Endothelial cell of umbilical vein (primary cell): Measurements from ENCODE around the gene ITIH5. TPM values are rescaled to one million over a fixed set of nuclear protein-coding genes. Genes with fewer than 3 reads are reported as not detected.

Experiments
- BruUV-seq: library from RNA; stranded (reverse); fragments of 400-500 nt; replicated peaks from 2 replicates; lab custom pipeline; 2021; lab: Mats Ljungman, UMichigan
- CTCF ChIA-PET: fragments of 300-600, 350-600 bp; sonication (Branson Sonifier 250); formaldehyde crosslinking; loops from one replicate; lab custom pipeline; 2021; ENCODE audit warnings: antibody characterized with exemption, inconsistent platforms; lab: Charles Lee
- POLR2A ChIA-PET: fragments of 300-600, 350-600 bp; sonication (Branson Sonifier 250); formaldehyde crosslinking; loops from one replicate; lab custom pipeline; 2021; ENCODE audit warnings: antibody characterized with exemption, inconsistent platforms; lab: Charles Lee
- DNase-seq: peaks from one replicate; pipeline ENCODE4 v3.0.0-alpha.2; 2011; ENCODE audit warnings: low read depth, low spot score
- FAIRE-seq: peaks from 2 replicates; lab custom pipeline; 2011; peaks lifted over from hg19 to GRCh38; lab: Jason Lieb, UNC
- H2AFZ ChIP-seq: 2 replicates; pipeline ENCODE4 v1.6.0; 2012; ENCODE audit warnings: low read depth, low read length, control low read depth, inconsistent platforms
- H3K27ac ChIP-seq: 2 replicates; pipeline ENCODE4 v1.5.1; 2011; ENCODE audit warnings: low read depth, mild to moderate bottlenecking, control low read depth, low read length, moderate library complexity; ENCODE audit not compliant: insufficient read depth
- H3K27me3 ChIP-seq, 2 experiments: 2 replicates each; pipeline versions ENCODE4 v1.6.0 to v1.6.1; 2011; ENCODE audit warnings: low read length in 2 of 2, mixed read lengths in 1 of 2; ENCODE audit not compliant: control insufficient read depth in 2 of 2, insufficient read depth in 2 of 2
- H3K36me3 ChIP-seq, 2 experiments: 2 replicates in 1 of 2; 3 replicates in 1 of 2; pipeline ENCODE4 v1.5.1; 2011; ENCODE audit warnings: low read length in 2 of 2, mild to moderate bottlenecking in 1 of 2, moderate library complexity in 1 of 2; ENCODE audit not compliant: control insufficient read depth in 2 of 2, insufficient read depth in 2 of 2; ENCODE audit errors: extremely low read depth in 1 of 2
- H3K4me1 ChIP-seq: 3 replicates; pipeline ENCODE4 v1.5.1; 2011; ENCODE audit warnings: mild to moderate bottlenecking, low read length; ENCODE audit not compliant: control insufficient read depth, insufficient read depth; ENCODE audit errors: extremely low read depth
- H3K4me2 ChIP-seq: 2 replicates; pipeline ENCODE4 v1.6.1; 2011; ENCODE audit warnings: low read length, control low read depth, mixed read lengths; ENCODE audit not compliant: insufficient read depth
- H3K4me3 ChIP-seq, 3 experiments: fragments of 200-600 bp in 1 of 3; sonication (generic), shearing (Covaris generic) in 1 of 3; replicated peaks in 1 of 3; 2 replicates each; pipeline ENCODE4 v1.5.1; 2011 to 2016; ENCODE audit warnings: control low read depth in 3 of 3, low read length in 3 of 3, mild to moderate bottlenecking in 2 of 3, inconsistent platforms in 1 of 3, low read depth in 1 of 3, moderate library complexity in 1 of 3; ENCODE audit not compliant: insufficient read depth in 1 of 3
- H3K79me2 ChIP-seq: 2 replicates; pipeline ENCODE4 v1.6.0; 2012; ENCODE audit warnings: low read length, inconsistent platforms; ENCODE audit not compliant: control insufficient read depth, insufficient read depth
- H3K9ac ChIP-seq: replicated peaks from 2 replicates; pipeline ENCODE3; 2011; ENCODE audit warnings: low read length, control low read depth; ENCODE audit not compliant: insufficient read depth; ENCODE audit errors: extremely low read depth
- H3K9me1 ChIP-seq: replicated peaks from 3 replicates; pipeline ENCODE4 v1.6.0; 2011; ENCODE audit warnings: mild to moderate bottlenecking, low read length; ENCODE audit not compliant: control insufficient read depth, insufficient read depth; ENCODE audit errors: extremely low read depth
- H3K9me3 ChIP-seq: replicated peaks from 2 replicates; pipeline ENCODE4 v1.5.1; 2012; ENCODE audit warnings: low read length, inconsistent platforms; ENCODE audit not compliant: control insufficient read depth, insufficient read depth
- H4K20me1 ChIP-seq: replicated peaks from 2 replicates; pipeline ENCODE3; 2011; ENCODE audit warnings: mild to moderate bottlenecking, low read length; ENCODE audit not compliant: control insufficient read depth, insufficient read depth; ENCODE audit errors: extremely low read depth
- EZH2 ChIP-seq: IDR thresholded peaks from 2 replicates; pipeline ENCODE4 v1.6.1; 2012; ENCODE audit warnings: borderline replicate concordance, low read depth, mild to moderate bottlenecking, moderate library complexity, low read length, inconsistent platforms; ENCODE audit not compliant: severe bottlenecking
- FOS ChIP-seq: IDR thresholded peaks from 2 replicates; pipeline ENCODE4 v1.6.1; 2011; ENCODE audit warnings: mild to moderate bottlenecking, low read length, moderate library complexity, borderline replicate concordance; ENCODE audit not compliant: insufficient read depth
- GATA2 ChIP-seq: IDR thresholded peaks from 2 replicates; pipeline ENCODE4 v1.7.0; 2011; ENCODE audit warnings: low read depth, mild to moderate bottlenecking, moderate library complexity, mixed read lengths, low read length; ENCODE audit not compliant: insufficient read length, insufficient read depth
- JUN ChIP-seq: IDR thresholded peaks from 2 replicates; pipeline ENCODE4 v1.6.1; 2011; ENCODE audit warnings: borderline replicate concordance, low read depth; ENCODE audit not compliant: insufficient read length, insufficient read depth
- MYC ChIP-seq: IDR thresholded peaks from one replicate; pipeline ENCODE4 v1.6.1; 2011; ENCODE audit warnings: mild to moderate bottlenecking, low read depth, low read length
- POLR2A ChIP-seq: IDR thresholded peaks from 2 replicates; pipeline ENCODE4 v1.6.1; 2012; ENCODE audit warnings: low read depth, mild to moderate bottlenecking, control low read depth, low read length
- POLR2AphosphoS5 ChIP-seq: IDR thresholded peaks from 2 replicates; pipeline ENCODE4 v1.6.1; 2012; ENCODE audit warnings: low read depth, mild to moderate bottlenecking, control low read depth, low read length, moderate library complexity; ENCODE audit not compliant: insufficient read depth
- dilution Hi-C: fragments of 300-500 bp; cut with MboI; formaldehyde crosslinking; loops from one replicate; pipeline ENCODE4 v1.15.0; 2019; ENCODE audit warnings: low sequenced_read_pairs; ENCODE audit not compliant: extremely low pct_ligation_motif_present
- intact Hi-C: fragments of 100-400 bp; cut with micrococcal nuclease; formaldehyde crosslinking; loops from one replicate; pipeline ENCODE4 v1.10.0; 2022
- polyA plus RNA-seq, 4 experiments: library from polyadenylated mRNA; depleted of rRNA in 3 of 4; stranded (reverse) in 3 of 4; unstranded in 1 of 4; fragments of >200 nt; gene quantifications; 2 replicates each; pipeline versions ENCODE4 v1.2.1 to v1.2.3, GENCODE V29; 2011 to 2012; ENCODE audit warnings: missing spikeins in 1 of 4
- total RNA-seq: library from RNA; stranded (reverse); gene quantifications from 2 replicates; pipeline ENCODE4 v1.2.3, GENCODE V29; 2021
- TF ChIP-seq, protein P1 (sequence below), 2 donors: IDR thresholded peaks; 1 replicate in 1 of 2; 2 replicates in 1 of 2; pipeline ENCODE4 v1.5.1; 2011; ENCODE audit warnings: low read length in 2 of 2, mild to moderate bottlenecking in 2 of 2, moderate library complexity in 2 of 2, control low read depth in 1 of 2, inconsistent platforms in 1 of 2, low read depth in 1 of 2; ENCODE audit not compliant: insufficient read depth in 1 of 2; ENCODE audit errors: extremely low read depth in 1 of 2
- TF ChIP-seq, protein P2 (sequence below): IDR thresholded peaks from 2 replicates; pipeline ENCODE4 v1.6.1; 2011; ENCODE audit not compliant: insufficient read depth, insufficient read length

ITIH5 gene
- total and polyA plus RNA-seq, 2 donors (not counting 3 experiments of a cell fraction or from before 2014, with no cell fraction given), result not detected

GRCh38 chr10:7592627-7593026, 74.1 kb downstream of the ITIH5 start:
- no peak overlapping the region for H3K4me2 ChIP-seq
- no peaks in the 10 kb centered on the region for H3K9me1 ChIP-seq
- H3K4me3 ChIP-seq, result no peak overlapping the region
- FAIRE-seq (no peak), DNase-seq (no peak)
- no peaks in the 10 kb centered on the region for H3K27me3 ChIP-seq
- no peak overlapping the region for H2AFZ ChIP-seq
- H3K9ac ChIP-seq, result no peak overlapping the region
- BruUV-seq, result no TSS peak
- no peaks in the 10 kb centered on the region for H3K4me1 ChIP-seq
- intact Hi-C loops, result no loop called here
- H3K9me3 ChIP-seq, result no peaks in the 10 kb centered on the region
- dilution Hi-C loops, result no loop called here
- no peak overlapping the region for H3K27ac ChIP-seq
- no peaks in the 10 kb centered on the region for H3K79me2 ChIP-seq
- no peaks in the 10 kb centered on the region for H4K20me1 ChIP-seq
- ChIA-PET POLR2A (no interaction called here), CTCF (no interaction called here)
- TF ChIP-seq MYC (no peak), FOS (no peak), POLR2AphosphoS5 (no peak), GATA2 (no peak), JUN (no peak), EZH2 (no peak), POLR2A (no peak)
- TF ChIP-seq, protein P1, sequence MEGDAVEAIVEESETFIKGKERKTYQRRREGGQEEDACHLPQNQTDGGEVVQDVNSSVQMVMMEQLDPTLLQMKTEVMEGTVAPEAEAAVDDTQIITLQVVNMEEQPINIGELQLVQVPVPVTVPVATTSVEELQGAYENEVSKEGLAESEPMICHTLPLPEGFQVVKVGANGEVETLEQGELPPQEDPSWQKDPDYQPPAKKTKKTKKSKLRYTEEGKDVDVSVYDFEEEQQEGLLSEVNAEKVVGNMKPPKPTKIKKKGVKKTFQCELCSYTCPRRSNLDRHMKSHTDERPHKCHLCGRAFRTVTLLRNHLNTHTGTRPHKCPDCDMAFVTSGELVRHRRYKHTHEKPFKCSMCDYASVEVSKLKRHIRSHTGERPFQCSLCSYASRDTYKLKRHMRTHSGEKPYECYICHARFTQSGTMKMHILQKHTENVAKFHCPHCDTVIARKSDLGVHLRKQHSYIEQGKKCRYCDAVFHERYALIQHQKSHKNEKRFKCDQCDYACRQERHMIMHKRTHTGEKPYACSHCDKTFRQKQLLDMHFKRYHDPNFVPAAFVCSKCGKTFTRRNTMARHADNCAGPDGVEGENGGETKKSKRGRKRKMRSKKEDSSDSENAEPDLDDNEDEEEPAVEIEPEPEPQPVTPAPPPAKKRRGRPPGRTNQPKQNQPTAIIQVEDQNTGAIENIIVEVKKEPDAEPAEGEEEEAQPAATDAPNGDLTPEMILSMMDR (IDR thresholded peaks at IDR 0.05; ENCODE audit: extremely low read depth in 1 of 2, insufficient read depth in 1 of 2, low read depth in 1 of 2, low read length in 2 of 2), result no peak
- TF ChIP-seq, protein P2, sequence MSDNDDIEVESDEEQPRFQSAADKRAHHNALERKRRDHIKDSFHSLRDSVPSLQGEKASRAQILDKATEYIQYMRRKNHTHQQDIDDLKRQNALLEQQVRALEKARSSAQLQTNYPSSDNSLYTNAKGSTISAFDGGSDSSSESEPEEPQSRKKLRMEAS, result no peak
- H3K36me3 ChIP-seq, result no peaks in the 10 kb centered on the region
